Stimulated activated naive CD8-positive, alpha-beta T cell treated with anti-CD3 and anti-CD28 coated beads, Interleukin-15, Interleukin-2, amounts not matched to agents 100 U/mL and 50 U/mL, for 24 hours (primary cell): Measurements from ENCODE around the gene ZCCHC14.
"Not testable (repeated sequence)": the region's sequence is repeated elsewhere in the genome, so short reads cannot be mapped to it uniquely, and the experiment has no call there.

Experiments
- ATAC-seq: fragments of 150-1000 bp; cut with Tn5 transposase; one replicate; pipeline ENCODE4 v1.10.0; 2021
- DNase-seq: peaks from one replicate; pipeline ENCODE4 v3.0.0; 2021

ZCCHC14 gene

DNA sequence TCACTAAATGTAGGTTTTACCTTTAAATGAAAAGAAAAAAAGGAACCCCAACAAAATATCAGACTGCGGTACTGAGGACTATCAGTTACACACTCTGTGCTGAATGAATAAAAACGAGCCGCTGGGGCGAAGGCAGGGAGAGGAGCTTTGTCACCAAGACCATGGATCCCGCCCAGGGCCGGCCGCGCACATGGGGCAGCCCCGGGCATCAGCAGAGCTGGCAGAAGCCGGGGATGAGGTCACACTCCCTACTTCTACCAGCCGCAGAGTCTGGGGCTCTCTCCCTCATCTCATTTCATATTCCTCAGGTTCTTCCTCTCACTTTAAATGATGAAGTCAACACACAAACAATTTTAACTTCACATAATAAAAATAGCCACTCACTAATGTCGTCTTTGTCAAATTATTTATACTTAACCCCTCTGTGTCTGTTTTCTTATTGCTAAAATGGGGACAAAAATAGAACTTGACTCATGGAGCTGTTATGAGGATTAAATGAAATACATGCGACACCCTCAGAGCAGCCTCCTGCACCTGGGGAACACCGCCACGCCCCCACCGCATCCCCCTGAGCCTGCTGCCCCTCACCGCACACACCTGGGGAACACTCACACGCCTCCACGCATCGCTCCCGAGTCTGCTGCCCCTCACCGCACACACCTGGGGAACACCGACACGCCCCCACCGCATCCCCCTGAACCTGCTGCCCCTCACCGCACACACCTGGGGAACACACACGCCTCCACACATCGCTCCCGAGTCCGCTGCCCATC lies 15.4 kb downstream of the ZCCHC14 start:
- not testable (repeated sequence) for ATAC-seq, DNase-seq

DNA sequence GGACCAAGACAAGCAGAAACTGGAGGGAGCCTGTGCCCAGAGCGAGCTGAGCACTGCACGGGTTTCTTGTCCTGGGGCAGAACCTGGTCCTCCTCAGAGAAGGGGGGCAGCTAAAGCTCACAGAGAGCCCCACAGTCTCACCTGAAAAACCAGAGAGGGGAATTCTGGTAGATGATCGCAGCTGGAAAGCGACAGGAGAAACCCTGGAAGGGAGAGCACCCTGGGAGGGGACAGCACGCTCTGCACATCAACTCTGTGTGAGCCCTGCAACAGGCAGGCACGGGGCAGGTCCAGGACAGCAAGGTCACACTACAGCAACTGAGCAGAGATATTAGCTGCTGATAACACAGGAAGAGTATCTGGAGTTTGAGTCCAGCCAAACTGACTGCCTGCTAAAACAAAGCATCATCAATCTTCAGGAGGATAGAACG lies 18.2 kb downstream of the ZCCHC14 start:
- DNase-seq, result no peak
- ATAC-seq, result no peak

GRCh38 chr16:87474017-87474416 lies 18.8 kb downstream of the ZCCHC14 start:
- no peak for ATAC-seq
- no peak for DNase-seq

GRCh38 chr16:87472935-87473334 lies 19.9 kb downstream of the ZCCHC14 start:
- DNase-seq (no peak), ATAC-seq (no peak)

GRCh38 chr16:87472142-87472778 lies 20.6 kb downstream of the ZCCHC14 start:
- ATAC-seq (no peak), DNase-seq (no peak)

GRCh38 chr16:87471278-87472141 lies 21.3 kb downstream of the ZCCHC14 start:
- no peak for DNase-seq
- no peak for ATAC-seq

DNA sequence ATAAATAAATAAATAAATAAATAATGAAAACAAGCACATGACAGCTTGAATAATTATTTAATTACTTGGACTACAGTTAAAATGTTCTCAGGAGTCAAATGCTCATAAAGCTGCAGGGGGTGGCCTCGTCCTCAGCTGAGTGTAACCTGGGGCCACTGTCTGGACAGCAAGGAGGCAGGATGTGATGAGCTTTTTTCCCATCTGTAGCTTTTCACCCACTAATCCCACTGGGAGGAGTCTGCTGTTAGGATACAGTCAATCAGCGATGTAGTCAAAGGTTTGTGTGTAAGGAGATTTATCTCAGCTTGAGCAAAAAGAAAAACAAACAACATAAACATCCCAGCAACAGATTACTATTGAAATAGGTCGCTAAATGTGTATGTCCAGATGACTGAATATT lies 22.5 kb downstream of the ZCCHC14 start:
- no peak for DNase-seq
- ATAC-seq, result no peak

GRCh38 chr16:87469169-87469568 lies 23.7 kb downstream of the ZCCHC14 start:
- ATAC-seq, result no peak
- no peak for DNase-seq

DNA sequence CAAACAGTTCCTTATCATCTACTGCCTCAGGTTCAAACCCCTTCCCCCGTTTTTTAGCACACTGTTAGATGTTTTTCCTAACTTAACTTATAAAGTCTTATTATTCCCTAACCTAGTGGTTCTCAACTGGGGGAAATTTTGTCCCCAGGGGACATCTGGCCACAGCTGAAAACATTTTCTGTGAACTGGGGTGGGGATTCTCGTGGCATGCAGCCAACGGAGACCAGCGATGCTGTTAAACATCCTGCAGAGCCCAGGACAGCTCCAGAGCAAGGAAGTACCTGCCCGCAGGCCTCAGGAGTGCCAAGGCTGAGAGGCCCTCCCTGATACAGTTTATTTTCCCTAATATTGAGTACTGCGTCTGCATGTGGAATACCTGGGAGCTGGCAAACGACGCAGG lies 24.3 kb downstream of the ZCCHC14 start:
- DNase-seq (no peak), ATAC-seq (no peak)

DNA sequence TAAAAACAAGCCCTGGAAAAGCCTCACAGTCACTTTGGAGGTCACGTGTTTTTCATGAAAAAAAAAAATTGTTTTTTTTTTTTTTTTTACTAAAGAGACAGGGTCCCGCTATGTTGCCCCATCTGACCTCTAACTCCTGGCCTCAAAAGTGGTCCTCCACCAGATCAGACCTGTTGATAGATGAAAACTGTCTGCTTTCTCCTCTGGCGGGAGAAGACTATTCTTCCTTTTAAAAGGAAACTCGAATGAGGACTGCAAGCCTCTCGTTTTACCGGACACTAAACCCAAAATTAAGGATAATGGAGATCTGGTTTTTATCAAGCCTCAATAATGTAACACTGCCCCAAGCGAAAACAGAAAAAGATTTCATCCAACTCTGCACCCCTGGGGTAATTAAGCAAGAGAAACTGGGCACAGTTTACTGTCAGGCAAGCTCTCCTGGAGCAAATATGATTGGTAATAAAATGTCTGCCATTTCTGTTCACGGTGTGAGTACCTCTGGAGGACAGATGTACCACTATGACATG lies 25.8 kb downstream of the ZCCHC14 start:
- ATAC-seq (no peak), DNase-seq (no peak)

DNA sequence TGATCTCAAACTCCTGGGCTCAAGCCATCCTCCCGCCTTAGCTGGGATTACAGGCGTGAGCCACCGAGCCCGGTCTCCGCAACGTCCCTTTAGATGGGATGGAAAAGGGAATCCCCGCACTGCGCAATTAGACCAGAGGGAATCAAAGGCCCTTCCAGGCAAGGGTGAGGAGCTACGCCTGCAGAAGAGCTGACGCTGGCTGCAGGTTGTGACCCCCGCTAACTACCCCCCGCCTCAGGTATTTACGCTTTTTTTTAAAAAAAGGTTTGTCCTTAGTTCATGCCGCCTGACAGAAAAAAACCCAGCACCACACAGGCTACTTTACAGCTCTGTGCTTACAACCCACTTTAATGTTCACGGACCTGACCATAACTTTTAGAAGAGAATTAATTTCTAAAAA lies 26.9 kb downstream of the ZCCHC14 start:
- no peak for ATAC-seq
- no peak for DNase-seq

DNA sequence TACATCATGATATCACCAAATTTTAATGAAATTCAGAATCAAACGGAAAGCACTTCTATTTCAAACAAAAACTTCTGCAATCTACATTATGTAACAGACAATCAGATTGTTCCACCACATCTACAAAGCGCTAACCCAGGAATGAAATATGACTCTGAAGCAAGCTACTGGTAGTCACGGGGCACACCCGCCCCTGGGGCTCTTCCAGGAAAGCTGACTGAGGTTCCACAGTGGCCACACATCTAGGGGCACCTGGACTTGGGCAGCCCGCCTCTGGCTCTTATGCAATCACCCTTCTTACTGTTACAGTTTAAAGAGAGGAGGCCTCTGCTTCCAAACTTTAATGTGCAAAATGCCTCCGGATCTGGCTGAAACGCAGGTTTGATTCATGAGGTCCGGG lies 27.5 kb downstream of the ZCCHC14 start:
- ATAC-seq, result no peak
- DNase-seq, result peak; percentile 26

DNA sequence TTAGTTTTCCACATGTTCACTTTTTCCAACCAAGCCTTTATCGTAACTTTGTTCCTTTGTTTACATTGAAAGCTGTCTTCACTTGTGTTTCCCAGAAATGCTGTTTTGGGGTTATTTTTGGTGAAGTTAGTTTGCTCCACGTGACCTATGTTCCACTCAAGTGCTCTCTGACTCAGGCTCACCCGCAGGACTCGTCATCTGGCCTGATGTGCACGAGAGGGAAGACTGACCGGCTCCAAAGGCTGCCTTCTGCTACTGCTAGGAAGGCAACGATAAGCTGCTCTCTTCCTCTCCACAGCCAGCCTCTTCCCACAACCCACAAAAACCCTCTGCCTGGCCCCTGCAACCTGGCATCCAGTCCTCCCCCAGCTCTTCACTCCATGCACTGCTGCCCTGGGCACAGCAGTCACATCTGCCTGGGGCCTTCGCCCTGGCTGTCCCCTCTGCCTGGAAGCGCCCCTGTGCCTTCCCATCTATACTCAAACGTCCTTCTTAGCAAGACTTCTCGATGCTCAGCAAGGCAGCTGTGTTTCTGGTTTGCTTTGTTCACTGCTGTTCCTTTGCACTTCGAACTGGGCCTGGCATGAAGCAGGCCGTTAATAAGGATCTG lies 28.0 kb downstream of the ZCCHC14 start:
- DNase-seq (peak; percentile 64), ATAC-seq (peak; percentile 81)

DNA sequence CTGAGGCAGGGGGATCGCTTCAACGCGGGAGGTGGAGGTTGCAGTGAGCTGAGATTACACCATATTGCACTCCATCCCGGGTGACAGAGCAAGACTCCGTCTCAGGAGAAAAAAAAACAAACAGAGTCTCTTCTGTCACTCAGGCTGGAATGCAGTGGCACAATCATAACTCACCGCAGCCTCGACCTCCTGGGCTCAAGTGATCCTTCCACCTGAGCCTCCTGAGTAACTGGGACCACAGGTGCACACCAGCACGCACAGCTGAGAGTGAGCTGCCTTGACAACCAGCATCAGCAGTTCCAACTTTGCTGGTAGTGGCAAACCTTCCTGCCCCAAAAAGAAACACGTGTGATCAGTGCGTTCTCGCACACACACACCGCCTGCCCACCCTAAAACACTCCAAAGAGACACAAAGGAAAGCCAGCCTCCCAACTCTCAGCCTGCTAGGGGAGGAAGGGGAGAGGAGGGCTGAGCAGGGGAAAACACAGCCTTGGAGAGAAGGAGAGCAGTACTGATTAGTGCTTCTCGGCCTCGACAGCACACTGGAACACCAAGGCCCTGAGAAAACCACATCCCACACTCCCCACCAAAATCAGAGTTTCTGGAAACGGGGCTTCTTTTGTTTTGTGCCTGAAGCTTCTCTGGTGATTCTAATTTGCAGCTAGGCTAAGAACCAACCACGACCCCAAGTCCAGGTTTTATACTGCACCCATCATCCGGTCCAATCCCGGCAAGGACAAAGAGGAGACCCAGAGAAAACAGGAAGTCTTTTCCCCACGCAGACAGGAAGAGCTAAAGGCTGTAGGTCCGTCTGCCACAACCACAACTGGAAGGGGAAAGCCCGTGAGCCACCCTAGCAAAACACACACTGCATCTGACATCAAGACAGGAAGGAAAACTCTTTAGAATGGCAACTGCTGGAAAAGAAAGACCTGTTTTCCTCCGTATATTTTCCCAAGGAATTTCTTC lies 28.8 kb downstream of the ZCCHC14 start:
- DNase-seq, result peak; percentile 62
- peak; percentile 78 for ATAC-seq

DNA sequence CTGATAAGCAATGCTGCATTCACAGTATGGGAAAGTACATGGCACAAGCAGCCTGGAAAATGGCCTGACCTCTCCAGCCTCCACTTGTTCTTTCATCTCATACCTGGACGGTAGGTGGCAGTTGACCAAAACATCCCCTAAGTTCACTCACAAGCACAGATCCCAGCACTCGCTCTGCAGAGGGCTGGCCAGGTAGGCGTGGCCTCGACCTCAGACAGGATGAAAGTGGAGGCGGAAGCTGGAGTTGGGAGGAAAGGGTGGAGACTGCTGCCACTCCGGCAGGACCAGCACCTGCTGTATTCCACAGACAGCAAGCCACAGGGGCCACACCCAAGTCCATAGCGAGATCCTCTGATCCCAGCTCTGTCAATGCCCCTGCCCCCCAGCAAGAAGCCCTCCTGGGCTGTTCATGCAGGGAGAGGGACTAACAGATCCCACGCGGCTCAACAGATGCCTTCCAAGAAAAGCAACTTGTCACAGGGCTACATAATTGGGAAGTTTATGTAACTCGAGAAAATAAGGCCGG lies 31.3 kb downstream of the ZCCHC14 start:
- DNase-seq (peak; percentile 17), ATAC-seq (no peak)

DNA sequence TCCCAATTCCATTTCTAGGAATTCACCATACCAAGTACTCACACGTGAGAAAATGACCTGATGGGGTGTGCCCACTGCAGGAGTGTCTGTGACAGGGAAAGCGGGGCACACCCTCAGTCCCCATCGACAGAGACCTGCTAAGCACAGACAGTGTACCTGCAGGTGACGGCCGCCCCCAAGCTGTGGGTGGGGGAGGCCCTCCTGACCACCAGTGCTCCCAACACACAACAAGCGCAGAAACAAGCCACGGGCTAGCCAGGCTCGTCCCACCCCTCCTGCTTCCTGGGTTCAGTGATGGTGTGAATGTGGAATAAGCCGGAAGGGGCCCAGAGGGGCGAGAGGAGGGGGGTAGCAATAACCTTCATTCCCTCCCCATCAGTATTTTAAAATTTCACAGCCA lies 31.9 kb downstream of the ZCCHC14 start:
- DNase-seq, result no peak
- ATAC-seq, result no peak

DNA sequence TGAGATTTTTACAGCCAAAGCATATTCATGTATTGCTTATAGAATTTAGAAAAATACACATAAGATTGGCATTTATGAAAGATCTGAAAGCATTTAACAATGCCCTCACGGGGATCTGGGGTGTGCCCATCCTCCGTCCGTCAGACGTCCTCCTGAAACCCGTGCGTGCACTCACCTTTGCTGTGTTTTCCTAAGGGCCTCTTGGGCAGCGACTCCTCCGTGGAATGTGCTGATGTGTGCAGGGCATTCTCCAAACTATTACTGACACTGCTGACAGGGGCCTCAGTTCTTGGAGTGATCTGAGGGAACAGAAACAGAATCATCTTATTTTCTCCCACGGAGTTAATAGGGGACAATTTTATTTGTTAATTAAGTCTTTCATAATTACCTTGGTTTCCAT lies 33.0 kb downstream of the ZCCHC14 start:
- DNase-seq (no peak), ATAC-seq (no peak)

GRCh38 chr16:87459027-87459426 lies 33.8 kb downstream of the ZCCHC14 start:
- ATAC-seq, result no peak
- no peak for DNase-seq

GRCh38 chr16:87458424-87458915 lies 34.4 kb downstream of the ZCCHC14 start:
- no peak for ATAC-seq
- no peak for DNase-seq

GRCh38 chr16:87457709-87458423 lies 35.0 kb downstream of the ZCCHC14 start:
- ATAC-seq (peak; percentile 77), DNase-seq (peak; percentile 65)
